22Rv1 (cell line): ENCODE data around the gene ALDH1A3.

Experiments used
- CTCF ChIP-seq: fragments of 450-650 bp; IDR thresholded peaks from 2 replicates; pipeline ENCODE4 v1.5.1; 2017; ENCODE audit warnings: mild to moderate bottlenecking
- ZFX ChIP-seq: fragments of 450-650 bp; IDR thresholded peaks from 2 replicates; pipeline ENCODE4 v1.6.1; 2017; ENCODE audit warnings: antibody characterized with exemption, borderline replicate concordance

DNA sequence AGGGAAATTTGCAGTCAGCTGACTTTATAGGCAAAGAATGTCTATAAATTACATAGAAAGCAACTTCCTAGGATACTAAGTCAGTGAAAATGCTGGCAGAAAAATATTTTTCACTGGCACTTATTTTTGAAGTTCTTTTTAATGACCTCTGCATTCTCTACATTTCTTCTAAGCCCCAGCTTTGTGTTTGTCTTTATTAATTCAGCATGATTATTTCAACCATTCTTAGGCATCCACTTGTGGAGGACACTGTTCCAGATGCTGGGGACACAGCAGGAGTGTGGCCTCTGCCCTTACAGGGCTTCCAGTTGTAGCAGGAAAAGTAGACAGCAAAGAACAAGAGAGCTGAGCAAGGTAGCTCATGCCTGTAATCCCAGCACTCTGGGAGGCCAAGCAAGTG is 54.5 kb downstream of the ALDH1A3 start:
- TF ChIP-seq CTCF, result no peak
- TF ChIP-seq ZFX, result no peak
